DOHH2 (cell line): ENCODE data around the gene NFIX.

Experiments
- EZH2phosphoT487 ChIP-seq: fragments of 200-600 bp; sonication (generic); IDR thresholded peaks from 2 replicates; pipeline ENCODE4 v1.6.1; 2017; ENCODE audit warnings: borderline replicate concordance, mild to moderate bottlenecking, antibody characterized with exemption, low read length, moderate library complexity, mixed read lengths
- TF ChIP-seq, protein P1 (sequence below): fragments of 200-600 bp; sonication (generic); IDR thresholded peaks from one replicate; pipeline ENCODE4 v1.5.1; 2014; ENCODE audit warnings: antibody characterized with exemption, mild to moderate bottlenecking, low read depth, low read length; ENCODE audit not compliant: poor library complexity, severe bottlenecking

DNA sequence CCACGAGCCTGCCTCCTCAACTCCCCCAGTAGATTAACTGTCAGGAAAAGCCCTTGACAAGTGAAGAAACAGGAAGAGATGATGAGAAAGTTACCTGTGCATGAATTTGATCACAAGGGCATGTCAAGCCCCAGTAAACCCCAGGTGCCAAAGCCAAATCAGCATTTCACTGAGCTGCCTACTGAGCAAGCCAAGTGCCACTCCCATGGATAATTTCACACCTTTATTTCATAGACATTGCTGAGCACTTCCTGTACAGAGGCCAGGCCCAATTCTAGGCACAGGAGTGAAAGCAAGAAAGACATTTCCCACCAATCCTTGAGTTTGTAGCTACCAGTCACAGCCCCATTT lies 40.7 kb upstream of the NFIX start:
- TF ChIP-seq, protein P1, sequence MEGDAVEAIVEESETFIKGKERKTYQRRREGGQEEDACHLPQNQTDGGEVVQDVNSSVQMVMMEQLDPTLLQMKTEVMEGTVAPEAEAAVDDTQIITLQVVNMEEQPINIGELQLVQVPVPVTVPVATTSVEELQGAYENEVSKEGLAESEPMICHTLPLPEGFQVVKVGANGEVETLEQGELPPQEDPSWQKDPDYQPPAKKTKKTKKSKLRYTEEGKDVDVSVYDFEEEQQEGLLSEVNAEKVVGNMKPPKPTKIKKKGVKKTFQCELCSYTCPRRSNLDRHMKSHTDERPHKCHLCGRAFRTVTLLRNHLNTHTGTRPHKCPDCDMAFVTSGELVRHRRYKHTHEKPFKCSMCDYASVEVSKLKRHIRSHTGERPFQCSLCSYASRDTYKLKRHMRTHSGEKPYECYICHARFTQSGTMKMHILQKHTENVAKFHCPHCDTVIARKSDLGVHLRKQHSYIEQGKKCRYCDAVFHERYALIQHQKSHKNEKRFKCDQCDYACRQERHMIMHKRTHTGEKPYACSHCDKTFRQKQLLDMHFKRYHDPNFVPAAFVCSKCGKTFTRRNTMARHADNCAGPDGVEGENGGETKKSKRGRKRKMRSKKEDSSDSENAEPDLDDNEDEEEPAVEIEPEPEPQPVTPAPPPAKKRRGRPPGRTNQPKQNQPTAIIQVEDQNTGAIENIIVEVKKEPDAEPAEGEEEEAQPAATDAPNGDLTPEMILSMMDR: no peak
- no peak for TF ChIP-seq EZH2phosphoT487
